Measurements from ENCODE around the gene PTK6. TPM values are rescaled to one million over a fixed set of nuclear protein-coding genes. Genes with fewer than 3 reads are reported as not detected.
A peak's percentile ranks its signal among the peaks of the same experiment; 100 is the strongest.

Gene PTK6
- total RNA-seq, 1 experiment from 2014 or later = 6.7 TPM

- no peak for TF ChIP-seq ATF3 (IDR thresholded peaks at IDR 0.05)
- no peak for TF ChIP-seq CEBPB (IDR thresholded peaks at IDR 0.05; ENCODE audit: low read depth)
- TF ChIP-seq RAD21 (IDR thresholded peaks at IDR 0.05; ENCODE audit: low read depth) = no peak
- no peak for TF ChIP-seq YY1 (IDR thresholded peaks at IDR 0.05; ENCODE audit: extremely low read depth, insufficient replicate concordance, low read depth, low read length)
- TF ChIP-seq REST (IDR thresholded peaks at IDR 0.05; ENCODE audit: low read depth) = no peak
- TF ChIP-seq CTCF (IDR thresholded peaks at IDR 0.05 in 2 of 3, conservative IDR thresholded peaks at IDR 0.05 in 1 of 3; ENCODE audit: borderline replicate concordance in 1 of 3, insufficient read depth in 1 of 3, low read depth in 2 of 3, low read length in 2 of 3) = no peak
- TF ChIP-seq ZNF274 (IDR thresholded peaks at IDR 0.05; ENCODE audit: low read depth, low read length) = no peak
- TF ChIP-seq EZH2phosphoT487 (IDR thresholded peaks at IDR 0.05; ENCODE audit: borderline replicate concordance) = no peak
- TF ChIP-seq EGR1 (IDR thresholded peaks at IDR 0.05; ENCODE audit: low read depth) = no peak
- no peak for TF ChIP-seq TCF7L2 (IDR thresholded peaks at IDR 0.05; ENCODE audit: borderline replicate concordance, extremely low read depth, insufficient read depth, insufficient read length)
- TF ChIP-seq SRF (IDR thresholded peaks at IDR 0.05; ENCODE audit: low read depth) = no peak
- no peak for TF ChIP-seq POLR2A (IDR thresholded peaks at IDR 0.05; ENCODE audit: borderline replicate concordance, extremely low read depth, insufficient read depth, insufficient read length)
- no peak for TF ChIP-seq SIN3A (IDR thresholded peaks at IDR 0.05; ENCODE audit: low read depth)
- no peak for TF ChIP-seq SP1 (IDR thresholded peaks at IDR 0.05; ENCODE audit: low read depth)
- TF ChIP-seq POLR2AphosphoS5 (IDR thresholded peaks at IDR 0.05; ENCODE audit: low read depth, low read length) = no peak
- no peak for TF ChIP-seq CBX3 (IDR thresholded peaks at IDR 0.05; ENCODE audit: low read depth)
- no peak for TF ChIP-seq EZH2 (IDR thresholded peaks at IDR 0.05)
- no peaks in the 10 kb centered on the region for H3K36me3 ChIP-seq (ENCODE audit: control insufficient read depth in 1 of 2, insufficient read depth in 2 of 2, low read length in 2 of 2)
- ChIA-PET RAD21 (ENCODE audit: low non-redundant PET in 1 of 2, low total read pairs in 2 of 2, uncharacterized antibody in 2 of 2, unreplicated experiment in 2 of 2) (no interaction called here), POLR2A (interaction anchor here (0.7 kb wide), 1 partner anchor 109 kb away, joined by 6 read pairs; no protein-coding TSS in a partner anchor), CTCF (interaction anchor here (0.8 to 3.0 kb wide), 3 partner anchors 34 to 402 kb away, joined by 3 to 24 read pairs (median 5); partner anchors contain the start of gene PTK6)
- ATAC-seq (no peak), DNase-seq (ENCODE audit: low read depth, low spot score) (no peak)
- no peak overlapping the region for H2AFZ ChIP-seq (ENCODE audit: low read depth, low read length, poor library complexity, severe bottlenecking)
- intact Hi-C loops (cut with micrococcal nuclease) = loop anchor here (2.0 to 10.0 kb wide), 2 partner anchors 33 to 53 kb away; partner anchors contain the start of gene GMEB2
- H3K4me1 ChIP-seq (ENCODE audit: control insufficient read depth in 1 of 2, insufficient read depth in 2 of 2, low read length in 2 of 2) = peaks cover 12 to 27% of the 10 kb centered on the region in 2 experiments
- H3K27me3 ChIP-seq (ENCODE audit: insufficient read depth, low read length) = no peaks in the 10 kb centered on the region
- H3K9ac ChIP-seq (ENCODE audit: low read length) = no peak overlapping the region
- H3K27ac ChIP-seq (ENCODE audit: low read depth, low read length) = peak overlapping the region; percentile 10; the same call in 1 of the 2 replicates
- H3K79me2 ChIP-seq (ENCODE audit: insufficient read depth, low read length) = peaks cover 4% of the 10 kb centered on the region; the same call in 1 of the 2 replicates
- H3K4me3 ChIP-seq (replicated peaks in 1 of 2; ENCODE audit: low read depth in 1 of 2, low read length in 2 of 2) = no peak overlapping the region
- no TSS peak for BruUV-seq (replicated peaks)
- H3K4me2 ChIP-seq (ENCODE audit: low read length) = no peak overlapping the region
- no peaks in the 10 kb centered on the region for H3K9me3 ChIP-seq (ENCODE audit: control insufficient read depth in 1 of 2, insufficient read depth in 1 of 2, low read depth in 1 of 2, low read length in 2 of 2)
- H3K9me2 ChIP-seq (ENCODE audit: insufficient read depth) = no peaks in the 10 kb centered on the region
- H4K20me1 ChIP-seq (ENCODE audit: insufficient read depth) = no peaks in the 10 kb centered on the region
Observed at GRCh38 chr20:63572071-63572787, 35.1 kb upstream of the PTK6 start.

Data from HCT116 (cell line).